GM23338 (cell line): ENCODE data around the gene SPAG16. TPM values are rescaled to one million over a fixed set of nuclear protein-coding genes. Genes with fewer than 3 reads are reported as not detected.

Experiments used
- ATAC-seq: fragments of 200-7000 bp; cut with Tn5 transposase; 3 replicates; pipeline ENCODE4 v1.9.1; 2020
- DNase-seq: peaks from one replicate; pipeline ENCODE4 v3.0.0-alpha.2; 2015; ENCODE audit warnings: low spot score
- H2AFZ ChIP-seq: fragments of 200-600 bp; sonication (generic); 2 replicates; pipeline ENCODE4 v1.8.0; 2016; ENCODE audit warnings: antibody characterized with exemption, mild to moderate bottlenecking, moderate library complexity
- H3F3A ChIP-seq: fragments of 200-600 bp; sonication (generic); replicated peaks from 2 replicates; pipeline ENCODE4 v1.8.0; 2017; ENCODE audit warnings: antibody characterized with exemption, mixed run types, low read depth
- H3K27ac ChIP-seq: fragments of 200-600 bp; sonication (generic); 2 replicates; pipeline ENCODE4 v1.6.1; 2016; ENCODE audit warnings: low read depth
- H3K27me3 ChIP-seq: fragments of 200-600 bp; sonication (generic); 2 replicates; pipeline ENCODE4 v1.8.0; 2016; ENCODE audit warnings: mild to moderate bottlenecking, mixed run types, moderate library complexity; ENCODE audit not compliant: insufficient read depth
- H3K36me3 ChIP-seq: fragments of 200-600 bp; sonication (generic); 2 replicates; pipeline ENCODE4 v1.8.0; 2016; ENCODE audit warnings: mild to moderate bottlenecking; ENCODE audit not compliant: insufficient read depth
- H3K4me1 ChIP-seq: fragments of 200-600 bp; sonication (generic); 2 replicates; pipeline ENCODE4 v1.8.0; 2016; ENCODE audit warnings: mild to moderate bottlenecking, moderate library complexity; ENCODE audit not compliant: insufficient read depth
- H3K4me2 ChIP-seq: fragments of 200-600 bp; sonication (generic); 2 replicates; pipeline ENCODE4 v1.7.1; 2017; ENCODE audit warnings: mixed run types
- H3K4me3 ChIP-seq: fragments of 200-600 bp; sonication (generic); 2 replicates; pipeline ENCODE4 v1.6.1; 2016; ENCODE audit warnings: mixed run types
- H3K79me2 ChIP-seq: fragments of 200-600 bp; sonication (generic); replicated peaks from 2 replicates; pipeline ENCODE4 v1.8.0; 2017; ENCODE audit warnings: mild to moderate bottlenecking; ENCODE audit not compliant: insufficient read depth
- H3K9me2 ChIP-seq: fragments of 200-600 bp; sonication (generic); 2 replicates; pipeline ENCODE4 v1.8.0; 2017; ENCODE audit not compliant: insufficient read depth
- H4K20me1 ChIP-seq: fragments of 200-600 bp; sonication (generic); replicated peaks from 2 replicates; pipeline ENCODE4 v1.8.0; 2017; ENCODE audit warnings: mild to moderate bottlenecking; ENCODE audit not compliant: insufficient read depth
- H3K27ac Mint-ChIP-seq: 2 replicates; pipeline ENCODE4 v1.8.0; 2020; ENCODE audit warnings: inconsistent platforms, mild to moderate bottlenecking, moderate library complexity, mixed read lengths
- H3K27me3 Mint-ChIP-seq: 3 replicates; pipeline ENCODE4 v1.8.0; 2022; ENCODE audit warnings: low read depth, mild to moderate bottlenecking, moderate library complexity, mixed read lengths, inconsistent platforms; ENCODE audit not compliant: insufficient read depth, poor library complexity
- H3K36me3 Mint-ChIP-seq: 3 replicates; pipeline ENCODE4 v1.8.0; 2021; ENCODE audit warnings: low read depth, mild to moderate bottlenecking, inconsistent platforms, moderate library complexity, mixed read lengths
- H3K4me1 Mint-ChIP-seq: 3 replicates; pipeline ENCODE4 v1.8.0; 2020; ENCODE audit warnings: mild to moderate bottlenecking, inconsistent platforms, mixed read lengths
- H3K4me3 Mint-ChIP-seq: 3 replicates; pipeline ENCODE4 v1.8.0; 2021; ENCODE audit warnings: moderate library complexity, mild to moderate bottlenecking, inconsistent platforms, mixed read lengths
- H3K9me3 Mint-ChIP-seq: 3 replicates; pipeline ENCODE4 v1.8.0; 2020; ENCODE audit warnings: moderate library complexity, mild to moderate bottlenecking, inconsistent platforms, mixed read lengths
- CREB1 ChIP-seq: fragments of 250-450 bp; sonication (Bioruptor Pico); IDR thresholded peaks from 2 replicates; pipeline ENCODE4 v1.5.0; 2020; ENCODE audit warnings: low read depth, mild to moderate bottlenecking, moderate library complexity
- CTCF ChIP-seq, 2 experiments: fragments of 200-600 bp in 1 of 2; sonication (generic) in 1 of 2; conservative IDR thresholded peaks; 2 replicates each; pipeline versions ENCODE4 v1.5.1 to v1.6.1; 2016 to 2017; ENCODE audit warnings: antibody characterized with exemption in 2 of 2, low read depth in 2 of 2, mild to moderate bottlenecking in 2 of 2, moderate library complexity in 1 of 2
- EZH2 ChIP-seq: fragments of 200-600 bp; sonication (generic); IDR thresholded peaks from one replicate; pipeline ENCODE4 v1.8.0; 2017; ENCODE audit warnings: antibody characterized with exemption, mild to moderate bottlenecking, low read depth; ENCODE audit not compliant: unreplicated experiment
- EZH2phosphoT487 ChIP-seq: fragments of 200-600 bp; sonication (generic); IDR thresholded peaks from one replicate; pipeline ENCODE4 v1.8.1; 2018; ENCODE audit warnings: antibody characterized with exemption; ENCODE audit not compliant: unreplicated experiment
- JUNB ChIP-seq: IDR thresholded peaks from one replicate; pipeline ENCODE4 v1.6.1; 2016; ENCODE audit warnings: antibody characterized with exemption; ENCODE audit not compliant: unreplicated experiment
- NANOG ChIP-seq: IDR thresholded peaks from 2 replicates; pipeline ENCODE4 v1.6.1; 2016; ENCODE audit warnings: antibody characterized with exemption, borderline replicate concordance
- POLR2AphosphoS5 ChIP-seq: IDR thresholded peaks from 2 replicates; pipeline ENCODE4 v1.6.1; 2016; ENCODE audit warnings: antibody characterized with exemption, low read depth
- STAT1 ChIP-seq: IDR thresholded peaks from one replicate; pipeline ENCODE4 v1.6.1; 2016; ENCODE audit warnings: antibody characterized with exemption; ENCODE audit not compliant: unreplicated experiment
- ZNF114 ChIP-seq: fragments of 250-450 bp; sonication (Bioruptor Pico); IDR thresholded peaks from 2 replicates; pipeline ENCODE4 v1.5.0; 2020; ENCODE audit warnings: mild to moderate bottlenecking, moderate library complexity
- ZNF331 ChIP-seq: fragments of 250-450 bp; sonication (Bioruptor Pico); IDR thresholded peaks from 2 replicates; pipeline ENCODE4 v1.5.0; 2020; ENCODE audit warnings: low read depth, mild to moderate bottlenecking, moderate library complexity
- polyA plus RNA-seq: library from polyadenylated mRNA; unstranded; fragments of >200 nt; fragmentation: Nextera tagmentation; extraction: Ambion mirVana; gene quantifications from 2 replicates; pipeline ENCODE4 v1.2.1, GENCODE V29; 2016
- total RNA-seq: library from RNA; depleted of rRNA; stranded (reverse); fragments of >200 nt; shearing (Covaris generic); gene quantifications from 2 replicates; pipeline ENCODE4 v1.2.3, GENCODE V29; 2014
- TF ChIP-seq, protein P1 (sequence below): IDR thresholded peaks from one replicate; pipeline ENCODE4 v1.6.1; 2018; ENCODE audit warnings: antibody characterized with exemption; ENCODE audit not compliant: unreplicated experiment

The SPAG16 gene
- total and polyA plus RNA-seq, 2 experiments from 2014 or later = 19.7 to 47.8 TPM

- peak overlapping the region; percentile 10; the same call in 1 of the 2 replicates for H2AFZ ChIP-seq
- no peak overlapping the region for H3K4me2 ChIP-seq
- H3K27ac Mint-ChIP-seq = no peak overlapping the region
- no peak overlapping the region for H3K4me3 ChIP-seq
- no peaks in the 10 kb centered on the region for H3K4me1 ChIP-seq
- ATAC-seq (no peak), DNase-seq (no peak)
- no peaks in the 10 kb centered on the region for H3F3A ChIP-seq
- no peaks in the 10 kb centered on the region for H3K27me3 ChIP-seq
- no peaks in the 10 kb centered on the region for H3K36me3 ChIP-seq
- TF ChIP-seq ZNF114 (CRISPR knock-in tag) = no peak
- TF ChIP-seq EZH2 = no peak
- TF ChIP-seq CTCF (conservative IDR thresholded peaks at IDR 0.05; ENCODE audit: low read depth in 2 of 2) = no peak
- no peak for TF ChIP-seq JUNB
- no peak for TF ChIP-seq POLR2AphosphoS5
- TF ChIP-seq CREB1 (CRISPR knock-in tag) = no peak
- H3K9me2 ChIP-seq = peaks cover 6% of the 10 kb centered on the region; the same call in 1 of the 2 replicates
- no peak overlapping the region for H3K4me3 Mint-ChIP-seq
- peaks cover 8% of the 10 kb centered on the region; the same call in 2 of the 3 replicates for H3K36me3 Mint-ChIP-seq
- H4K20me1 ChIP-seq = no peaks in the 10 kb centered on the region
- H3K27ac ChIP-seq = no peak overlapping the region
- peaks cover 22% of the 10 kb centered on the region for H3K9me3 Mint-ChIP-seq
- no peaks in the 10 kb centered on the region for H3K4me1 Mint-ChIP-seq
- no peaks in the 10 kb centered on the region for H3K79me2 ChIP-seq
- peaks cover 3% of the 10 kb centered on the region for H3K27me3 Mint-ChIP-seq
Measured at GRCh38 chr2:213443921-213444320, 159.7 kb downstream of the SPAG16 start.

- H3K4me3 Mint-ChIP-seq = no peak overlapping the region
- H3K36me3 Mint-ChIP-seq = peaks cover 14% of the 10 kb centered on the region; the same call in 2 of the 3 replicates
- H3K27me3 Mint-ChIP-seq = peaks cover 3% of the 10 kb centered on the region
- DNase-seq = peak; percentile 41
- Histone ChIP-seq H3K79me2 (no peaks in the 10 kb centered on the region), H3K36me3 (0 out of 2 replicates have a peak, but pooled peaks cover 3% of the 10 kb centered on the region), H3K27ac (no peak overlapping the region), H3K27me3 (no peaks in the 10 kb centered on the region), H4K20me1 (no peaks in the 10 kb centered on the region), H3K4me2 (peak overlapping the region; percentile 40; the same call in 1 of the 2 replicates), H3K4me1 (0 out of 2 replicates have a peak, but pooled peaks cover 4% of the 10 kb centered on the region), H3K9me2 (no peaks in the 10 kb centered on the region), H3F3A (no peaks in the 10 kb centered on the region), H2AFZ (peak overlapping the region; percentile 95), H3K4me3 (no peak overlapping the region)
- peak; percentile 90 for ATAC-seq
- peaks cover 3% of the 10 kb centered on the region; the same call in 2 of the 3 replicates for H3K4me1 Mint-ChIP-seq
- H3K27ac Mint-ChIP-seq = 0 out of 2 replicates have a peak overlapping the region, but pooled peaks have one; percentile 42
- peaks cover 24% of the 10 kb centered on the region for H3K9me3 Mint-ChIP-seq
- TF ChIP-seq POLR2AphosphoS5 (no peak), JUNB (no peak), NANOG (no peak), ZNF114 (CRISPR knock-in tag) (no peak), STAT1 (no peak), EZH2 (no peak), EZH2phosphoT487 (no peak), ZNF331 (CRISPR knock-in tag) (no peak)
- TF ChIP-seq, protein P1, sequence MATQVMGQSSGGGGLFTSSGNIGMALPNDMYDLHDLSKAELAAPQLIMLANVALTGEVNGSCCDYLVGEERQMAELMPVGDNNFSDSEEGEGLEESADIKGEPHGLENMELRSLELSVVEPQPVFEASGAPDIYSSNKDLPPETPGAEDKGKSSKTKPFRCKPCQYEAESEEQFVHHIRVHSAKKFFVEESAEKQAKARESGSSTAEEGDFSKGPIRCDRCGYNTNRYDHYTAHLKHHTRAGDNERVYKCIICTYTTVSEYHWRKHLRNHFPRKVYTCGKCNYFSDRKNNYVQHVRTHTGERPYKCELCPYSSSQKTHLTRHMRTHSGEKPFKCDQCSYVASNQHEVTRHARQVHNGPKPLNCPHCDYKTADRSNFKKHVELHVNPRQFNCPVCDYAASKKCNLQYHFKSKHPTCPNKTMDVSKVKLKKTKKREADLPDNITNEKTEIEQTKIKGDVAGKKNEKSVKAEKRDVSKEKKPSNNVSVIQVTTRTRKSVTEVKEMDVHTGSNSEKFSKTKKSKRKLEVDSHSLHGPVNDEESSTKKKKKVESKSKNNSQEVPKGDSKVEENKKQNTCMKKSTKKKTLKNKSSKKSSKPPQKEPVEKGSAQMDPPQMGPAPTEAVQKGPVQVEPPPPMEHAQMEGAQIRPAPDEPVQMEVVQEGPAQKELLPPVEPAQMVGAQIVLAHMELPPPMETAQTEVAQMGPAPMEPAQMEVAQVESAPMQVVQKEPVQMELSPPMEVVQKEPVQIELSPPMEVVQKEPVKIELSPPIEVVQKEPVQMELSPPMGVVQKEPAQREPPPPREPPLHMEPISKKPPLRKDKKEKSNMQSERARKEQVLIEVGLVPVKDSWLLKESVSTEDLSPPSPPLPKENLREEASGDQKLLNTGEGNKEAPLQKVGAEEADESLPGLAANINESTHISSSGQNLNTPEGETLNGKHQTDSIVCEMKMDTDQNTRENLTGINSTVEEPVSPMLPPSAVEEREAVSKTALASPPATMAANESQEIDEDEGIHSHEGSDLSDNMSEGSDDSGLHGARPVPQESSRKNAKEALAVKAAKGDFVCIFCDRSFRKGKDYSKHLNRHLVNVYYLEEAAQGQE = no peak
Measured at GRCh38 chr2:213451542-213452239, 167.4 kb downstream of the SPAG16 start.
